Measurements from ENCODE around the gene MLXIP.

Gene MLXIP

GRCh38 chr12:122126342-122126635, 47.7 kb downstream of the MLXIP start:
- DNase-seq (ENCODE audit: low read depth in 2 of 2) = no peak

- no peak for DNase-seq (ENCODE audit: low read depth in 2 of 2)
These were observed 48.4 kb downstream of the MLXIP start for GRCh38 chr12:122126713-122127597.

- no peak for DNase-seq (ENCODE audit: low read depth in 2 of 2)
These were observed 49.3 kb downstream of the MLXIP start for GRCh38 chr12:122127839-122128238.

GRCh38 chr12:122128481-122128880, 49.9 kb downstream of the MLXIP start:
- DNase-seq (ENCODE audit: low read depth in 2 of 2) = no peak

- no peak for DNase-seq (ENCODE audit: low read depth in 2 of 2)
These were observed 50.6 kb downstream of the MLXIP start for GRCh38 chr12:122129131-122129530.

GRCh38 chr12:122130150-122130549, 51.6 kb downstream of the MLXIP start:
- no peak for DNase-seq (ENCODE audit: low read depth in 2 of 2)

GRCh38 chr12:122133192-122133950, 54.8 kb downstream of the MLXIP start:
- DNase-seq (ENCODE audit: low read depth in 2 of 2) = no peak

GRCh38 chr12:122135437-122136031, 57.0 kb downstream of the MLXIP start:
- no peak for DNase-seq (ENCODE audit: low read depth in 2 of 2)

GRCh38 chr12:122137229-122137628, 58.7 kb downstream of the MLXIP start:
- no peak for DNase-seq (ENCODE audit: low read depth in 2 of 2)

- no peak for DNase-seq (ENCODE audit: low read depth in 2 of 2)
These were observed 59.1 kb downstream of the MLXIP start for GRCh38 chr12:122137681-122138080.

GRCh38 chr12:122138181-122138580, 59.6 kb downstream of the MLXIP start:
- no peak for DNase-seq (ENCODE audit: low read depth in 2 of 2)

GRCh38 chr12:122138616-122139015, 60.1 kb downstream of the MLXIP start:
- no peak for DNase-seq (ENCODE audit: low read depth in 2 of 2)

GRCh38 chr12:122139266-122139665, 60.7 kb downstream of the MLXIP start:
- no peak for DNase-seq (ENCODE audit: low read depth in 2 of 2)

GRCh38 chr12:122139941-122140340, 61.4 kb downstream of the MLXIP start:
- DNase-seq (ENCODE audit: low read depth in 2 of 2) = no peak

- DNase-seq (ENCODE audit: low read depth in 2 of 2) = no peak
These were observed 62.1 kb downstream of the MLXIP start for GRCh38 chr12:122140467-122141257.

- DNase-seq (ENCODE audit: low read depth in 2 of 2) = no peak
These were observed 63.6 kb downstream of the MLXIP start for GRCh38 chr12:122141911-122142725.

GRCh38 chr12:122142857-122143256, 64.3 kb downstream of the MLXIP start:
- no peak for DNase-seq (ENCODE audit: low read depth in 2 of 2)

- no peak for DNase-seq (ENCODE audit: low read depth in 2 of 2)
These were observed 66.3 kb downstream of the MLXIP start for GRCh38 chr12:122144885-122145284.

GRCh38 chr12:122145505-122146330, 67.2 kb downstream of the MLXIP start:
- DNase-seq (ENCODE audit: low read depth in 2 of 2) = no peak

Data from stimulated activated CD8-positive, alpha-beta memory T cell treated with anti-CD3 and anti-CD28 coated beads, Interleukin-2, amount 100 ng/mL, for 48 hours (primary cell).